ENCODE data around the gene NAV3. TPM values are rescaled to one million over a fixed set of nuclear protein-coding genes. Genes with fewer than 3 reads are reported as not detected.
"Not testable (repeated sequence)": the region's sequence is repeated elsewhere in the genome, so short reads cannot be mapped to it uniquely, and the experiment has no call there.

Gene NAV3
- total RNA-seq, 1 experiment from 2014 or later = 3.0 TPM

DNA sequence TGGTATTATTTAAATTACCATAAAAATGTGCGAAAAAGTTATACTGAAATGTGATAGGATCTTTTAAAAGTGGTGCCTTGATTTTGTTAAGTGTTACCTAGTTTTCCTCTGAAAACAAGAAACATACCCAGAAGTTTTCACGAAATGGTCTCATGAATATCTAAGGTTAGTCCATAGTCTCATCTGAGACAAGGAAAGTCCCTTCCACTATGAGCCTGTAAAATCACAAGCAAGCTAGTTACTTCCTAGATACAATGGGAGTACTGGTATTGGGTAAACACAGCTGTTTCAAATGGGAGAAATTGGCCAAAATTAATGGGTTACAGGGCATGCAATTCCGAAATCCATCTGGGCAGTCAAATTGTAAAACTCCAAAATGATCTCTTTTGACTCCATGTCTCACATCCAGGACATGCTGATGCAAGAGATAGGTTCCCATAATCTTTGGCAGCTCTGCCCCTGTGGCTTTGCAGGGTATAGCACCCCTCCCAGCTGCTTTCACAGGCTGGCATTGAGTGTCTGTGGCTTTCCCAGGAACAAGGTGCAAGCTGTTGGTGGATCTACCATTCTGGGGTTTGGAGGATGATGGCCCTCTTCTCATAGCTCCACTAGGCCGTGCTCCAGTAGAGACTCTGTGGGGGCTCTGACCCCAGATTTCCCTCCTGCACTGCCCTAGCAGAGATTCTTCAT is 271.4 kb downstream of the NAV3 start:
- H2BK20ac ChIP-seq (ENCODE audit: low read depth, low read length, poor library complexity, severe bottlenecking) = no peak overlapping the region
- no peaks in the 10 kb centered on the region for H3K4me1 ChIP-seq (ENCODE audit: insufficient read depth, low read length)
- H3K9me3 Mint-ChIP-seq = no peaks in the 10 kb centered on the region
- no peak overlapping the region for H3K56ac ChIP-seq (ENCODE audit: insufficient read length, low read depth, low read length)
- no peaks in the 10 kb centered on the region for H3K79me2 ChIP-seq (ENCODE audit: insufficient read depth, low read length)
- H3K27me3 ChIP-seq (ENCODE audit: insufficient read depth, low read length) = no peaks in the 10 kb centered on the region
- no peak overlapping the region for H3K9ac ChIP-seq (ENCODE audit: extremely low read depth, insufficient read length, low read length)
- no peak overlapping the region for H3K18ac ChIP-seq (ENCODE audit: insufficient read length, low read depth, low read length)
- H3K23ac ChIP-seq (ENCODE audit: insufficient read length, low read depth, low read length) = no peak overlapping the region
- no peaks in the 10 kb centered on the region for H3K36me3 Mint-ChIP-seq (ENCODE audit: insufficient read depth in 1 of 3, low read depth in 3 of 3)
- H2BK120ac ChIP-seq (ENCODE audit: low read depth, low read length, poor library complexity, severe bottlenecking) = no peak overlapping the region
- no peak overlapping the region for H4K8ac ChIP-seq (replicated peaks; ENCODE audit: insufficient read length, low read depth, low read length)
- no peak overlapping the region for H3K14ac ChIP-seq (ENCODE audit: insufficient read depth, low read length)
- H3K79me1 ChIP-seq (ENCODE audit: insufficient read depth, low read depth, low read length, poor library complexity, severe bottlenecking) = no peaks in the 10 kb centered on the region
- no peak overlapping the region for H2BK15ac ChIP-seq (ENCODE audit: low read depth, low read length)
- no peak overlapping the region for H2AFZ ChIP-seq (ENCODE audit: low read length)
- no peak overlapping the region; a peak in 1 of 7 replicates for H3K27ac Mint-ChIP-seq
- no peak overlapping the region for H2BK5ac ChIP-seq (ENCODE audit: insufficient read length, low read length)
- no peak overlapping the region for H4K91ac ChIP-seq (ENCODE audit: insufficient read length, low read depth, low read length)
- H3K4me2 ChIP-seq (ENCODE audit: insufficient read depth, insufficient read length, low read length) = no peak overlapping the region
- no peak overlapping the region for H3K4ac ChIP-seq (ENCODE audit: low read depth, low read length)
- no peaks in the 10 kb centered on the region for H3K27me3 Mint-ChIP-seq (ENCODE audit: low read depth)
- H4K20me1 ChIP-seq (ENCODE audit: control insufficient read depth, insufficient read depth, insufficient read length) = no peaks in the 10 kb centered on the region
- H3K4me3 Mint-ChIP-seq = no peak overlapping the region
- no peaks in the 10 kb centered on the region for H3K9me3 ChIP-seq (ENCODE audit: control insufficient read depth, low read depth, low read length)
- H3K4me1 Mint-ChIP-seq = peaks cover 8% of the 10 kb centered on the region in 2 experiments; a peak in 2 of 4 replicates
- no peak overlapping the region for H2AK5ac ChIP-seq (ENCODE audit: insufficient read length, low read length)
- peak; percentile 54 for DNase-seq
- peak; percentile 37; the same call in 1 of the 3 replicates for TF ChIP-seq CTCF (conservative IDR thresholded peaks at IDR 0.05)
- H4K5ac ChIP-seq (ENCODE audit: insufficient read length, low read depth, low read length) = no peak overlapping the region
- H2BK12ac ChIP-seq (ENCODE audit: insufficient read length, low read depth, low read length) = no peak overlapping the region
- H3K23me2 ChIP-seq (ENCODE audit: insufficient read length, low read depth, low read length, poor library complexity, severe bottlenecking) = no peaks in the 10 kb centered on the region
- H3K27ac ChIP-seq (ENCODE audit: insufficient read length, low read depth, low read length) = no peak overlapping the region
- no CpG with 5 or more reads among the region's 4 CpGs for WGBS (ENCODE audit: extremely low coverage, insufficient read length, low lambda C conversion rate)
- no peak overlapping the region for H3T11ph ChIP-seq (ENCODE audit: low read length)

DNA sequence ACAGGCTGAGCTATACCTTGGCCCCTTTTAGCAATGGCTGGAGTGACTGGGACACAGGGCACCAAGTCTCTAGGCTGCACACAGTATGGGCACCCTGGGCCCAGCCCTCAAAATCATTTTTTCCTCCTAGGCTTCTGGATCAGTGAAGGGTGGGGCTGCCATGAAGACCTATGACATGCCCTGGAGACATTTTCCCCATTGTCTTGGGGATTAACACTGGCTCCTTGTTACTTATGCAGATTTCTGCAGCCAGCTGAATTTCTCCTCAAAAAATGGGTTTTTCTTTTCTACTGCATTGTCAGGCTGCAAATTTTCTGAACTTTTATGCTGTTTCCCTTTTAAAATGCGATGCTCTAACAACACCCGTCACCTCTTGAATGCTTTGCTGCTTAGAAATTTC is 272.1 kb downstream of the NAV3 start:
- H3K27me3 Mint-ChIP-seq (ENCODE audit: low read depth); H2BK120ac ChIP-seq (ENCODE audit: low read depth, low read length, poor library complexity, severe bottlenecking); H3T11ph ChIP-seq (ENCODE audit: low read length); H3K18ac ChIP-seq (ENCODE audit: insufficient read length, low read depth, low read length); H3K27me3 ChIP-seq (ENCODE audit: insufficient read depth, low read length); H3K9ac ChIP-seq (ENCODE audit: extremely low read depth, insufficient read length, low read length); H3K79me2 ChIP-seq (ENCODE audit: insufficient read depth, low read length); H3K14ac ChIP-seq (ENCODE audit: insufficient read depth, low read length); H2BK15ac ChIP-seq (ENCODE audit: low read depth, low read length); DNase-seq; H4K5ac ChIP-seq (ENCODE audit: insufficient read length, low read depth, low read length); H4K91ac ChIP-seq (ENCODE audit: insufficient read length, low read depth, low read length); H4K8ac ChIP-seq (replicated peaks; ENCODE audit: insufficient read length, low read depth, low read length); H3K4me3 Mint-ChIP-seq; H3K4me1 ChIP-seq (ENCODE audit: insufficient read depth, low read length); H3K23ac ChIP-seq (ENCODE audit: insufficient read length, low read depth, low read length); H3K9me3 Mint-ChIP-seq; H3K36me3 Mint-ChIP-seq (ENCODE audit: insufficient read depth in 1 of 3, low read depth in 3 of 3); H3K23me2 ChIP-seq (ENCODE audit: insufficient read length, low read depth, low read length, poor library complexity, severe bottlenecking); H3K56ac ChIP-seq (ENCODE audit: insufficient read length, low read depth, low read length); H3K4me2 ChIP-seq (ENCODE audit: insufficient read depth, insufficient read length, low read length); H3K9me3 ChIP-seq (ENCODE audit: control insufficient read depth, low read depth, low read length); H2AK5ac ChIP-seq (ENCODE audit: insufficient read length, low read length); H3K4ac ChIP-seq (ENCODE audit: low read depth, low read length); H3K79me1 ChIP-seq (ENCODE audit: insufficient read depth, low read depth, low read length, poor library complexity, severe bottlenecking); H4K20me1 ChIP-seq (ENCODE audit: control insufficient read depth, insufficient read depth, insufficient read length); H2BK12ac ChIP-seq (ENCODE audit: insufficient read length, low read depth, low read length); H3K27ac ChIP-seq (ENCODE audit: insufficient read length, low read depth, low read length); H2BK5ac ChIP-seq (ENCODE audit: insufficient read length, low read length); H2AFZ ChIP-seq (ENCODE audit: low read length); H3K27ac Mint-ChIP-seq; H3K4me1 Mint-ChIP-seq; H2BK20ac ChIP-seq (ENCODE audit: low read depth, low read length, poor library complexity, severe bottlenecking): not testable (repeated sequence)
- no CpG with 5 or more reads among the region's 2 CpGs for WGBS (ENCODE audit: extremely low coverage, insufficient read length, low lambda C conversion rate)
